EL (cell line): ENCODE measurements around the gene TRIM56.
A peak's percentile ranks its signal among the peaks of the same experiment; 100 is the strongest.
"Not testable (repeated sequence)": the region's sequence is repeated elsewhere in the genome, so short reads cannot be mapped to it uniquely, and the experiment has no call there.

ENCODE experiments used
- DNase-seq: peaks from one replicate; pipeline ENCODE4 v3.0.0-alpha.2; 2016

TRIM56 gene

DNA sequence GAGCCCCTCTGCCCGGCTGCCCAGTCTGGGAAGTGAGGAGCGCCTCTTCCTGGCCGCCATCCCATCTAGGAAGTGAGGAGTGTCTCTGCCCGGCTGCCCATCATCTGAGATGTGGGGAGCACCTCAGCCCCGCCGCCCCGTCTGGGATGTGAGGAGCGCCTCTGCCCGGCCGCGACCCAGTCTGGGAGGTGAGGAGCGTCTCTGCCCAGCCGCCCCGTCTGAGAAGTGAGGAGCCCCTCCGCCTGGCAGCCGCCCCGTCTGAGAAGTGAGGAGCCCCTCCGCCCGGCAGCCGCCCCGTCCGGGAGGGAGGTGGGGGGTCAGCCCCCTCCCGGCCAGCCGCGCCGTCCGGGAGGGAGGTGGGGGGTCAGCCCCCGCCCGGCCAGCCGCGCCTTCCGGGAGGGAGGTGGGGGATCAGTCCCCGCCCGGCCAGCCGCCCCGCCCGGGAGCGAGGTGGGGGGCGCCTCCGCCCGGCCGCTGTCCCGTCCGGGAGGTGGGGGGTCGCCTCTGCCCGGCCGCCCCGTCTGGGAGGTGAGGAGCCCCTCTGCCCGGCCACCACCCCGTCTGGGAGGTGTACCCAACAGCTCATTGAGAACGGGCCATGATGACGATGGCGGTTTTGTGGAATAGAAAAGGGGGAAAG lies 7.1 kb downstream of the TRIM56 start:
- DNase-seq = not testable (repeated sequence)

DNA sequence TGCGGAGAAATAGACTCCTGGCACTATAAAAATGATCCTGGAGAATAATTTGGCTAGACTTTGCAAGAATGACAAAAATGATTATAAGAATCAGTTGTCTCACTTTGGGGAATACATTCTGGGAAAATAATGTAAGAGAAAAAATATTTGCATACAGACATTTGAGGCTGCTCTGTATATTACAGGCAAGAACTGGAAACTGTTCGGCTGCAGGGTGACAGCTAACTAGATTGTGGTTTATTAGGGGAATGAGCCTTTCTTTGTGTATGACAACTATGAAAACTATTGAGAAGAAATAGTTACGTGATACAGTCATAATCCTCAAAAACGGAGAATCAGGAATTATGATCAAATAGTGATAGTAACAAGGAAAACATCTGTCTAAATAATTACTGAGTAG lies 8.6 kb downstream of the TRIM56 start:
- DNase-seq = peak; percentile 93

DNA sequence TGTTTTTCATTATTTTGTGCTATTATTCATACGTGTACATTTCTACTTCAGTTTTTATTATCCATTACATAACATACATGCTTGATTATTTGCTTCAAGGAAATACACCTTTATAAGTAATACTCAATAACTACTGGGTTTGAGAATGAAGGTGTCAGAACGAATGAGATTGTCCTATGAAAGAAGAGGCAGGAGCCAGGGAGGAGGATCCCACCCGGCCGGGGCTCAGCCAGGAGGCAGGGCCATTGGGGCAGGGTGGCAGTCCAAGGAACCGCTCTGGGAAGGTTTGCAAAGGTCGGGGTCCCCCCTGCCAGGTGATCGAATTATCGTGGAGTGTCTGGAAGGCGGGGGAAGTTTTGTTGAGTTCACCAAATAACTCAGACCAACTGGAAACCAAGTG lies 9.1 kb downstream of the TRIM56 start:
- DNase-seq = peak; percentile 27

DNA sequence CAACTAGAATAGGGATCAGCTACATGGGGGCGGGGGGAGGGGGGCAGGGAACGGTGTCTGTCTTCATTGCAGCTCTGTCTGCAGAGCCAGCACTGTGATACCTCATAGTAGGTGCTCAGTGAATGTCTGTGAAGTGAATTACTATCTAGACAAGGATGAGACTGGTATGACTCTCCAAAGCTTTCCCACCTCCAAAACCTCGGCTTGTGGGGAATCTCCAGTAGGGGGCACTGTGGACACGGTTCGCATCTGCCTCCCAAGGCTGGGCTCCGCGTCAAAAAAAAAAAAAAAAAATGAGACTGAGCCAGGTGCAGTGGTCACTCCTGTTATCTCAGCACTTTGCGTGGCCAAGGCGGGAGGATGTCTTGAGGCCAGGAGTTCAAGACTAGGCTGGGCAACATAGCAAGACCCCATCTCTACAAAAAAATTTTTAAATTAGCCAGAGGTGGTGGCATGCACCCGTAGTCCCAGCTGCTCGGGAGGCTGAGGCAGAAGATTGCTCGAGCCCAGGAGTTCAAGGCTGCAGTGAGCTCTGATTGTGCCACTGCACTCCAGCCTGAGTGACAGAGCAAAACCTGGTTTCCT lies 9.6 kb downstream of the TRIM56 start:
- peak; percentile 73 for DNase-seq

DNA sequence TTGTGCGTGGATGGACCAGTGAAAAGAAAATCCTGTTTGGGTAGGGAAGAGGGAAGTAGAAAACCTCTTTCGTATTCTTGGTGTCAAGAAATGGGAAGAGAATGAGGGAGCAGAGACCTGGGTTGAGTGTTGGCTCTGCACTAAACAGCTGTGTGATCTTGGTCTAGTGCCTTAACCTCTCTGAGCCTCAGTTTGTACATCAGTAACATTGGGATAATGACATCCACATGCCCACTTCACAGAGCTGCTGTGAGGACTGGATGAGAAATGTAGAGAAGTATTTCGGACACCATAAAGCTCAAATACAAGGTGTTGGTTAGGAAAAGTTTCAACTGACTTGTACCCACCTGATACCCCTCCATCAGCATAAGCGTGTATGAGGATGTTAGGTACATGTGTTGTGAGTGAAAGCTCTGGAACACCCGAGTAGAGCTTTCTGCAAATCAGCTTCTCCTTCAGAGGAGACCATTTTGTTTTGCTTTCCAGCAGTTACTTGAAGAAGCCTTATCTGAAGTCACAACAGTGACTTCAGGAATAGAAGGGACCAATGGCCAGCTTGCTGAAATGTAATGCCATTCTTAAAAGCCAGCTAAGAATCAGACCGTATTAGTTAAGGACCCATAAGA lies 11.2 kb downstream of the TRIM56 start:
- DNase-seq = no peak

DNA sequence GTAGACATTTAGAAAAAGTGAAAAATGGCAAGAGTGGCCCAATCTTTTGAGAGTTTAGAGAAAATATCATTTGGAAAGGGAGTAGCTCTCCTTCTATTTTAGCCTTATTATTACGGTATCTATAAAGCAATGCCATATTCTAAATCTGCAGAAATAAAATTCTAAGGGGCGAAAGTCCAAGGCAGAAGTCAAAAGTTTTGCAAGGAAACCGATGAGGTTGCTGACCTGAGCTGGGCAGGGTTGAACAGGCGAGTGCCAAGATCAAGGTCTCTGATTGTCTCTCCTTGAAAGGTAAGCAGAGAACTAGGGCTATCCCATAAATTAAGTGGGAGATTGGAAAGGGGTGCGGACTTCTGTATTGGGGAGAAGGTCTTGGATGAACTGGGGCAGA lies 11.7 kb downstream of the TRIM56 start:
- no peak for DNase-seq

DNA sequence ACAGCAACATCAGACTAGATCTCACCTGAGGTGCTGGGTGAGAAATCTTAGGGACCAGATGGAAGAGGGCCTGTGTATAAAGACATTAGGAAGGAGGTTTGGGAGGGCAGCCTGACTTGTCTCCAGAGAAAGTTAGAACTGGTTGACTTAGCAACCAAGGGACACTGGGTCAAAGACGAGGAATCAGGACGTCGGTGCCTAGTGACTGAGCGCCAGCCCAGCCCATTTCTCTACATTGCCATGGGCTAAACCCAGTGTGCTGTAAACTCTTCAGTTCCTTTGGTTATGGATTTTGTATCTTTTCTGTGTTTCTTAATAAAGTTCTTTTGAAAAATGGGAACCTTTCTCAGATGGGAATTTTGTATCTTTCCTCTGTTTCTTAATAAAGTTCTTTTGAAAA lies 12.3 kb downstream of the TRIM56 start:
- no peak for DNase-seq

DNA sequence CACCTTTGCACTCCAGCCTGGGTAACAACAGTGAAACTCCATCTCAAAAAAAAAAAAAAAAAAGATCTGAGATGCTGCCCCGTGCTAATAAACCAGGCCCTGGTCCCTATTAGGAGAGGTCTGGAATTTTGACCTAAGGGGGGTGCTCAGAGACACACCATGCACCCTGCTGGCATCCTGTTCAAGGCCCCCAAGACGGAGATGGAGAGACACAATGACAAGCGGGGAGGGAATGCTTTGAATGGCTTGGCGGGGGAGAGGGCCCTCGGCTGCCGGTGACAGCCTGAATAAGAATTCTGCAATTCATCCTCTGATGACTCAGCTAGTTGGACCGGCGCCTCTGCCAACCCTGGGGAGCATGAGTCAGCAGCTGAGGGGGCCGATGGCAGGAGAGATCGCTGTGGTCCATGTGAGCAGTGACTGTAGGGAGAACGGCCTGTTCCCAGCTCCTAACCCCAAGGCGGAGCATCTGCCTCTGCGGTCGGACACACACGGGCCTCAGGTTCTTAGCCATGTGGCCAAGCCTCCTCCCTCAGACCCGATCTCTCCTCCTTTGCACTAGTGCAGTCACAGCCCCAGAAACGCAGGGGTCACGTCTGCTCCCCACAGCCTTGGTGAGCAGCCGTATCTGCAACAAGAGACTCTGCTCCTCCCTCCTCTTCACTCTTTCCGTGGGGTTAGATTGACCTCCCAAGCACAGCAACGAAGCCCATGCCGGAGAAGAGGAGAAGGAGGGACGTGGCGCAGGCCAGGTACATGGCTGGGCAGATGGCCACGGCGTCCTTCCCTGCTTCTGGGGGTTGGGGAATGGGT lies 14.9 kb downstream of the TRIM56 start:
- DNase-seq = peak; percentile 100

DNA sequence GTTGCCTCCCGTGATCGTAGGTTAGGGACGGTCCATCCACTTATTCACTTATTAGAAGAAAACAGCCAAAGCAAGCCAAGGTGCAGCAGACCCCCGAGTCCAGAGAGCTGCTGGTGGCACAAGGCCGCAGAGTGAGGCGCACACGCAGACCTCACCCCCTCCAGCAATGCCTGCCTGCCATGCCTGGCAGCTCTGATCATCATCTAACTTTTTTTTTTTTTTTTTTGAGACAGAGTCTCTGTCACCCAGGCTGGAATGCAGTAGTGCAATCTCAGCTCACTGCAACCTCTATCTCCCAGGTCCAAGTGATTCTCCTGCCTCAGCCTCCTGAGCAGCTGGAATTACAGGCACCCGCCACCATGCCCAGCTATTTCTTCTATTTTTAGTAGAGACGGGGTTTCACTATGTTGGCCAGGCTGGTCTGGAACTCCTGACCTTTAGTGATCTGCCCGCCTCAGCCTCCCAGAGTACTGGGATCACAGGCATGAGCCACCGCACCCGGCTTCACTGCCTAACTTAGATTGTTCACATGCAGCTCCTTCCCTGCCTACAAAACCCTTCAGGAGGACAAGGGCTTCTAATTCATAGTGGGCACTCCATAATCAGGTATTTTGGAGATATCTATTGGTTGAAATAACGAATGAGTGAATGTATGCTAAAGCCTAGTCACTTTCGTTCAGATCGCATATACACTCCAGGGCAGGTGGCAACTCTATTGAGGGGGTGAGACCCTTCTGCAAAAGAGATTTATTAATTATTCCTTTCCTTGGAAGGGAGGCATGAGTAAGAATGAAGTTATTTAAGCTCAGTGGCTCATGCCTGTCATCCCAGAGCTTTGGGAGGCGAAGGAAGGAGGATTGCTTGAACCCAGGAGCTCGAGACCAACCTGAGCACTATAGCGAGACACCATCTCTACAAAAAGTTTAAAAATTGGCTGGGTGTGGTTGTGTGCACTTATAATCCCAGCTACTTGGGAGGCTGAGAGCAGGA lies 15.9 kb downstream of the TRIM56 start:
- DNase-seq = peak; percentile 64

DNA sequence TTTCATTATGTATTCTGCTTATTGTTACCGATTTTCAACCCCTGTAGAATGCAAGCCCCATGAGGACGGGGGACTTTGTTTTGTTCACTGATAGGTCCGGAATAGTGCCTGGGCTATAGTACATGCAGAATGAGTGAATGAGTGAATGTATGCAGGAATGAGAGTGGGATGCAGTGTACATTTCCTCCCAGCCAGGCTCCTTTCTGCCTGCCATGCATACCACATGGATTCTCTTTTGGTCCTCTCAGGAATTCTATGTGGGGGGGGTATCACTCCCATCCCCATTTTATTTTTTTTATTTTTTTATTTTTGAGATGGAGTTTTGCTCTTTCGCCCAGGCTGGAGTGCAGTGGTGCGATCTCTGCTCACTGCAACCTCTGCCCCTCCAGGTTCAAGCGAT lies 16.7 kb downstream of the TRIM56 start:
- no peak for DNase-seq

DNA sequence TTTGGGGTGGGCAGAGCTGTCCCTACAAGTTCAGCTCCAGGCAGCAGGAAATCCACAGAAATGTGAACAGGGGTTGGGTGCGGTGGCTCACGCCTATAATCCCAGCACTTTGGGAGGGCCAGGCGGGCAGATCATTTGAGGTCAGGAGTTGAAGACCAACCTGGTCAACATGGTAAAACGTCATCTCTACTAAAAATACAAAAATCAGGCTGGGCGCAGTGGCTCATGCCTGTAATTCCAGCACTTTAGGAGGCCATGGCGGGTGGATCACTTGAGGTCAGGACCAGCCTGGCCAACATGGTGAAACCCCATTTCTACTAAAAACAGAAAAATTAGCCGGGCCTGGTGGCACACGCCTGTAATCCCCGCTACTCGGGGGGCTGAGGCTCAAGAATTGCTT lies 18.4 kb downstream of the TRIM56 start:
- DNase-seq = not testable (repeated sequence)

DNA sequence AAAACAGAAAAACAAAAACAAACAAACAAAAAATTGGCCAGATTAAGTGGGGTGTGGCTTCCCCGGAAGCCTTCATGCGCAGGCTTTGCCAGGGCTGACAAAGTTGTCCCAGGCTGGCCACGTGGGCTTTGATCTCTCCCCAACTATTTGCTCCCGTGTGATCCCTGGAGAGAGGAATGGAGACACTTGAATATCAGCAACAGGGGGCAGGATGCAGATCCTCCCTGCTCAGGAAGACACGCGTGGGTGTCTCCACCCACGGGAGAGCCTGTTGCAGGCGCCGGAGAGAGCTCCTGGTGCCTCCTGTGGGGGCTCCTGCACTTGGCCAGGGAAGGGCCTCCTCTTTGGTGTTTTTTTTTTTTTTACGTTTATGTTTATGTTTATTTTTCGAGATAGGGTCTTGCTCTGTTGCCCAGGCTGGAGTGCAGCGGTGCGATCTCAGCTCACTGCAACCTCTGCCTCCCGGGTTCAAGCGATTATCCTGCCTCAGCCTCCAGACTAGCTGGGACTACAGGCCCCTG lies 19.0 kb downstream of the TRIM56 start:
- DNase-seq = no peak

DNA sequence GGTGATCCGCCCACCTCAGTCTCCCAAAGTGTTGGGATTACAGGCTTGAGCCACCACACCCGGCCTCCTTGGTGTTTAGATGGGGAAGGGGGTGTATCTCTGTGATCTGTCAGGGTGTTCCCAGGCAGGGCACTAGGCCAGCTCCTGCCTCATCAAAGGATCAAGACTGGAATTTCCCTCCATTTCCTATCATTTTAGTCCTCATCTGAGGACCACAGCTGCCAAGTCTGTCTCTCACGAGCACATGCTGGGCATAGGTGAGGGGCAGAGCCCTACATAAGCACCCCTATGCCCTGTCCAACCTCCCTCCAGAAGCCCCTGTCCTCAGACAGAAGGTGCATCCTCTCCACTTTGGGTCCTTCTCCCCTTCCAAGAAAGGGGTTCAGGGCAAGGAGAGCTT lies 19.5 kb downstream of the TRIM56 start:
- DNase-seq = no peak

DNA sequence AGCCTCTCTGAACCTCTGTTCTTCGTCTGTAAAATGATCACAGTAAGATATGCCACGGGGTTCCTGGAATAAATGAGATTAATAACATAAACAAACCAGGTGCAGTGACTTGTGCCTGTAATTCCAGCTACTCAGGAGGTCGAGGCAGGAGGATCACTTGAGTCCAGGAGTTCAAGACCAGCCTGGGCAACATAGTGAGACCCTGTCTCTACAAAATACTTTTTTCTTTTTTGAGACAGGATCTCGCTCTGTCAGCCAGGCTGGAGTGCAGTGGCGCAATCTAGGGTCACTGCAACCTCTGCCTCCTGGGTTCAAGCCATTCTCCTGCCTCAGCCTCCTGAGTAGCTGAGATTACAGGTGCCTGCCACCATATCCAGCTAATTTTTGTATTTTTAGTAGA lies 20.0 kb downstream of the TRIM56 start:
- not testable (repeated sequence) for DNase-seq

DNA sequence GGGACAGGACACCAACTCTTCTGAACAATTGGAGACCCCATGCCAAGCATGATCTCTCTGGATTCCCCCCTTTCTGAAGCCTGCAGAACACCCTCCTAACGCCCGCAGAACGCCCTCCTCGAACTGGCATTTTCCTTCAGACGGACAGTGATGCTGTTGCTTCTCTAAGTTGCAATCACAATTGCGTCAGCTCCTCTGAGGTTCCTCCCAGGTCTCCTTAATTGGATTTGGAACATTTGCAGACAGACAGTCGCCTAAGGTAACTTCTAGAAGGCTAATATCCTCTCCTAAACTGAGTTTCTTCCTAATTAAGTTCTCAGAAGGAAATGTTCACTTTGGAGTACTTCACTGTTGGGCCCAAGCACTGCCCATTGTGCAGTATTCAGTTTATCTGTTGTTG lies 21.1 kb downstream of the TRIM56 start:
- DNase-seq = no peak

DNA sequence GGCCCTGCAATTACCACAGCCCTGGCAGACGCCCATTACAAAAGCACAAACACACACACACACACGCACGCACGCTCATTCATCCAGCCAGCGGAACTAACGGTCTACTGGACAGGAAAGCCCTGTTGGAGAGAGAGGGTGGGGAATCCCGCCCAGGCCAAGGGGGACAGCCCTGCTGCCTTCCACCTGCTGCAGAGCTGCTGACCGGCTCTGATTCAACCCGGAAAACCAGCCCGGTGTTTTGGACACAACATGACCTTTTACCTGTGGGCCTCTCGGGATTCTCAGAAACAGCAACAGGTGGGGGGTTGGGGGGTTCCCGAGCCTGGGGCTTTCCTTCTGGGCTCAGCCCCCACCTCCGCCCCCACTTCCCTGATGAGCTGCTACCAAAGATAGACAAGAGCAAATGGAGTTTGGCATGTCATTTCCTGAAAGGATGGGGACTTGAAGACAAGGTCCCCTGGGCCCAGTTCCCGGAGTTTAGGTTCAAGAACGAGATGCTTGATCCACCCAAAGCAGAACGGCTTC lies 23.1 kb downstream of the TRIM56 start:
- no peak for DNase-seq

DNA sequence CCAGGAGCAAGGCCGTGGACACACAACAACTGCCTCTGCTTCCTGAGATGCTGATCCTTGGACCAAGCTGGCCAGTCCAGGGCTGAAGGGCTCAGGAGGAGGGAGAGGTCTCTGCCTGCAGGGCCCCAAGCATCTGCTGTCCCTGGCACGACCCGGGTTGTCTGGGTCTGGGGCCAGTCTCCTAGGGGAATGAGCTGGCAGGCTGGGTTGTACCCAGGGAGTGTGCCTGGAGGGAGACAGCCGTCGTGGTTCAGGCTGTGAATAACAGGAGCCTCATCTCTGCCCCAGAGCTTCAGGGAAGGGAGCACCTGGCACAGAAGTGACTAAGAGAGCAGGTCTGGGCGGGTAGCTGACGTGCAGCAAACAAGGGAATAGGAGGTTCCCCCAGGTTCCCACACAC lies 23.7 kb downstream of the TRIM56 start:
- no peak for DNase-seq

DNA sequence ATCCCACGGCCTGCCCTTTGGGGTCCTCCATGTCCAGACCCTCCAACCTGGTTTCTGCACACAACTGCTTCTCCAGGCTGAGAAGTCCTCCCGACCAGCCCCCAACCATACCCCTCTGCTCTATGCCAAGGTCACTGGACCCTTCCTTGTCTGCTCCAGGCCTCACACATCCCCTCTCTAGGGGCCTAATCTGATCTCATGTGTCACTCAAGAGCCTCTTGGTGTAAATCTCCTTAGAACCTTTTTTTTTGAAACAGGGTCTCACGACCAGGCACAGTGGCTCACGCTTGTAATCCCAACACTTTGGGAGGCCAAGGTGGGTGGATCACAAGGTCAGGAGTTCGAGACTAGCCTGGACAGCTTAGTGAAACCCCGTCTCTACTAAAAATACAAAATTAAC lies 24.1 kb downstream of the TRIM56 start:
- DNase-seq = no peak

DNA sequence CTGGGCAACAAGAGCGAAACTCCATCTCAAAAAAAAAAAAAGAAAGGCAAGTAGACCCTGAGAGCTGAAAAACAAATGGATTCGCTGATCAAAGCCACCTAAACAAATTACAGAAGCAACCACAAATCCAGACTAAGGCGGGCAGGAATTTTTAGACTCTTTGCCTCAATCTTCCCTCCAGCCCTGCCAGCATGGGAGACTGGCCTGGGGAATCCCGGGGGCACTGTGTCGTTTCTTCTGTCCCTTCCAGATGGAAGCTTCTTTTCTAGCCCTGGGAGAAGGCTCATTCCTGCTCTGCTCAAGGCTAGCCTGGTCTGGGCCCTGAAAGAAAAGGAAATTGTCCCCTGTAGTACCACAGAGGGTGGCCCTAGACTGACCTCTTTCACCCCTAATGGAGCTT lies 26.0 kb downstream of the TRIM56 start:
- no peak for DNase-seq

DNA sequence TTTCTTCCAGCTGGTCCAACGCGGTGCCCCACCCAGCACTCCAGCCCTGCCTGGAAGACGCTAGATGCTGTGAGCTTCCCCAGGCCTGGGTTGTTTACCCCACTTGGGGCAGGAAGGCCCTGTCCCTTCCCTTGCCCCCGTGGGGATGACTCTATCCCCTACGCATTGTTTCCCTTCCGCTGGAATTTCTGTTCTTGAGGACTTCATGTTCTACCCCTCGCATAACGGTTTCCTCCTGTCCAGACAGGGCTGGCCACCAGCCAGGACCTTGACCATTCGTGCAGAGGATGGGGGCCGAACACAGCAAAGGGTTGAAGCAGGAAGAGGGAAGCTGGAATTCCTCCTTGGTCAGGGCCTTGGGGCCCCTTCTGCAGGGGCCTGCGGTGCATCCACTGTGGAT lies 27.0 kb downstream of the TRIM56 start:
- DNase-seq = peak; percentile 86

DNA sequence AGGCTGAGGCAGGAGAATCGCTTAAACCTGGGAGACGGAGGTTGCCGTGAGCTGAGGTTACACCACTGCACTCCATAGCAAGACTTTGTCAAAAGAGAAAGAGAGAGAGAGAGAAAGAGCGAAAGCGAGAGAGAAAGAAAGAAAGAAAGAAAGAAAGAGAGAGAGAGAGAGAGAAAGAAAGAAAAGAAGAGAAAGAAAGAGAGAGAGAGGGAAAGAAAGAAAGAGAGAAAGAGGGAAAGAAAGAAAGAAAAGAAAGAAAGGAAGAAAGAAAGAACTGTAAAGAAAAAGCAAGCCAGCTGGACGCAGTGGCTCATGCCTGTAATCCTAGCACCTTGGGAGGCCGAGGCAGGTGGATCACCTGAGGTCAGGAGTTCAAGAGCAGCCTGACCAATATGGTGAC lies 27.9 kb downstream of the TRIM56 start:
- DNase-seq = not testable (repeated sequence)

DNA sequence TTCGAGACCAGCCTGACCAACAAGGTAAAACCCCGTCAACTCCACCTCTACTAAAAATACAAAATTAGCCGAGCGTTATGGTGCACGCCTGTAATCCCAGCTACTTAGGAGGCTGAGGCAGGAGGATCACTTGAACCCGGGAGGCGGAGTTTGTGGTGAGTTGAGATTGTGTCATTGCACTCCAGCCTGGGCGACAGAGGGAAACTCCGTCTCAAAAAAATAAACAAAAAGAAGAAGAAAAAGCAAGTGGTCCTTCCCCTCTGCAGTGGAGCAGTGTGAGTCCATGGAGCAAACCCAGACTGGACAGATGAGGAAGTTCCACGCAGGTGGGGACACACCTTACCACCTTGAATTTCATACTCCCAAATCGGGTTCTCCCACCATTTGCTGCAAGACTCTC lies 28.6 kb downstream of the TRIM56 start:
- no peak for DNase-seq
